HG03139 (cell line): ENCODE data around the gene PROM1.

Experiments
- ATAC-seq: cut with Tn5 transposase; IDR thresholded peaks from one replicate; pipeline ENCODE4 v1.9.1; 2021; ENCODE audit not compliant: unreplicated experiment

PROM1 gene

DNA sequence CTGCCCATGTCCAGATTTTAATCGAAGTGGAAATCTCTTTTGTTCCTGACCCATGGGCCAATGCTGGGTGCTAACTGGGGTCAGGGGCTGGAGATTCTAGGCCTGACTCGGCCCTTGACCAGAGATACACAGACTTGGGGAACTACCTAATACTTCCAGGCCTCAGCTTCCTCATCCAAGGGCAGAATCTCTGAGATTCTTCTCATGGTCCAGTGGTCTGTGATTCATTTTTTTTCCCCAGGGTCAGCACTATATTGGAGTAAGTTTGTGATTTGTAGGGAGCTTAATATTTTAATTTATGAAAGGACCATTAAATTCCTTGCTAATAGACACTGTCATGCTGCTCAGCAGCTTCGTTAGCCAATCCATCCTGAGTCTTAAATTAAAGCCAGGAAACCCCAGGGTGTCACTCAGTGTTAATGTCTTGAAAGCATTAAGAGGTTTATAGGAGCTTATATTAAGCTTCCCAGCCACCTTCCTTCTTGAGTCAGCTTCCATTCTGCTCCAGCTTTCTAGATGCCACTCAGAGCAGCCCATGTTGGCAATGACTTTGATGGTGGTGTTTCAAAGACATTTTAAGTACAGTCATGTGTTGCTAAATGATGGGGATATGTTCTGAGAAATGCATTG lies 27.0 kb upstream of the PROM1 start:
- no peak for ATAC-seq

DNA sequence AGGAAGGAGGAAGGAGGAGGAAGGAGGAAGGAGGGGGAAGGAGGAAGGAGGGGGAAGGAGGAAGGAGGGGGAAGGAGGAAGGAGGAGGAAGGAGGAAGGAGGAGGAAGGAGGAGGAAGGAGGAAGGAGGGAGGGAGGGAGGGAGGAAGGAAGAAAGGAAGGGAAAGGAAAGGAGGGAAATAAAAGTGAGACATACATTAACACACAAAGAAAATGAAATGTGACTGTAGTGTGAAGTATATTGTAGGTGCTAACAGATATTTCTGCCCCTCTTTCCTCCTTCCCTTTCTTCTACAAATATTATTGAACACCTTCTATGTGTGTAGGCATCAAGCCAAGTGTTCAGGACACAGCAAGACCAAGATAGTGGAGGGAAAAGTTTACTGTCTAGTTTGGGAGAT lies 26.4 kb upstream of the PROM1 start:
- ATAC-seq: no peak

DNA sequence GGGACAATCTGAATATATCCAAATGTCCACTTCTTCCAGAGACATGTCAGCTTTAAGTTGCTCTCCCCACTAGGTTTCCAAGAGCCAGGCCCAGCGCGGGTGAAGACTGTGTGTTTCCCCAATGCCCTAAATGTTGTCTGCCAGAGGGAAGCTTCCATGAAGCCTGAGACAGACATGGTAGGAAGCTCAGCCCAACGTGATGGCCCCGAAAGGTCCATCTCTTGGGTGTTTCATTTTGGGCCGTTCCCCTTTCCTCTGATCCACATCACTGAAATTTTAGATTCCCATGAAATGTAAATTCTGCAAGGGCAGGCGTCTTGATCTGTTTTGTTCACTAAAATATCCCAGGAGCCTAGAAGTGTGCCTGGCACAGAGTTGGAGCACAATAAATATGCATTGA lies 25.4 kb upstream of the PROM1 start:
- ATAC-seq: no peak

DNA sequence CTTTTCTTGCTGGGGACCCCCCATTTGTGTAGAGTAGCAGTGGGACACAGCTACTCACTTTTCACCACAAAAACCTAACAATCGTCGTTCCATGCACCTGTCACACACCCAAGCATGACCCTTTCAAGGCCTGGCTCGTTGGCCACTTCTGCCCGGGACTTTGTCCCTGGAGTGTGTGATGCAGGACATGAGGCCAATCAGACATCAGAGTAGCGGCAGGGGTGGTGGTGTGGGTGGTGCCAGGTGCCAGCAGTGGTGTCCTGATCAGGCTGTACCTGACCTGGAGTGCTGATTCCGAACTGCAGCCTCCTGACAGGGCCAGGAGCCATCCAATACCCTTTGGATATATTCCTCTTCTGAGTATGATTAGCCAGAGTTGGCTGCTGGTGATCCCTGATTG lies 23.1 kb upstream of the PROM1 start:
- ATAC-seq: no peak

- no peak for ATAC-seq
These were observed 20.7 kb upstream of the PROM1 start for GRCh38 chr4:16104520-16104919.

DNA sequence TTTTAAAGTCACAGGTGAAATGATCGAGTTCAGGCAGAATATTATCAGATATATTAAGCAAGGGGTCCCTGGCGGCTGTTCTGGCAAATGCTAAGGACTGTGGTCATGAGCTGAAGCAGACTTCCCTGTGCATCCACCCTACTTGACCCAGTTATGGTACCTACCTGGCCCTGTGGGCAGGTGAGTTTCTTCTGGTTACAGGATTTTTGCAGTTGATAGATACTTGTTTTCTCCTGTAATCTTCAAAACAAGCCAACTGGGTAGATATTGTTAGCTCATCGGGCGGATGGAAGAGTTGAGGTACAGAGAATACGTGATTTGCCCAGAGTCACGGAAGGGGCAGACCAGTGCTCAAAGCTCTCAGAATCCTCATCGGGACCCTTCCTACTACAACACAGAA lies 18.5 kb upstream of the PROM1 start:
- ATAC-seq: no peak

DNA sequence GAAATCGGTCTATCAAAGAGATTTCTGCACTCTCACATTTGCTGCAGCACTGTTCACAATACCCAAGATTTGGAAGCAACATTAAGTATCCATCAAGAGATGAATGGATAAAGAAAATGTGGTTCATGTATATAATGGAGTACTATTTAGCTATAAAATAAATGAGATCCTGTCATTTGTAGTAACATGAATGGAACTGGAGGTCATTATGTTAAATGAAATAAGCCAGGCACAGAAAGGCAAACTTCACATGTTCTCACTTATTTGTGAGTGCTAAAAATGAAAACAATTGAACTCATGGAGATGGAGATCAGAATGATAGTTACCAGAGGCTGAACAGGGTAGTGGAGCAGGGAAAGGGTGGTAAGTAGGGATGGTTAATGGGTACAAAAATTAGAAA lies 17.0 kb upstream of the PROM1 start:
- ATAC-seq: no peak

DNA sequence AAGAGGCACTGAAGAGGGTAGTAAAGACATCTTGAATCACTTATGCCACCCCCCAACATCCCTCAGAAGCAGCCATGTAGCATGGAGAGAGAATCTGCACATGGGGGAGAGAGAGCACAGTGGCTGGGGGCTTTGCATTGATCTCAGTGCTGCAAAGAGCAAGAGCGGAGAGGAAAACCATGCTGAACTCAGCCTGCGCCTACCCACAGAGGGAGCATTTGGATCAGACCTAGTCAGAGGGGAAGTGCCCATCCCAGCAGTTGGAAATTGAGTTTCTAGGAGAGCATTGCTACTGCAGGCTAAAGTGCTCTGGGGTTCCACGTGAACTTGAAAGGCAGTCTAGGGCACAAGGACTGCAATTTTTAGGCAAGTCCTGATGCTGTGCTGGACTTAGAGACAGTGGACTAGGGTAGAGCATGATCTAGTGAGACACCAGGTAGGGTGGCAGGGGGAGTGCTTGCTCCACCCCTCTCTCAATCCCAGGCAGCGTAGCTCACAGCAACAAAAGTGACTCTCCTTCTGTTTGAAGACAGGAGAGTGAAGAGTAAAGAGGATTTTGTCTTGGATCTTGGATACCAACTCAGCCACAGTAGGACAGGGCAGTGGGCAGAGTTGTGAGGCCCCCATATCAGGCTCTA lies 9.0 kb upstream of the PROM1 start:
- ATAC-seq: no peak

GRCh38 chr4:16090096-16090705 lies 6.4 kb upstream of the PROM1 start:
- ATAC-seq: no peak

DNA sequence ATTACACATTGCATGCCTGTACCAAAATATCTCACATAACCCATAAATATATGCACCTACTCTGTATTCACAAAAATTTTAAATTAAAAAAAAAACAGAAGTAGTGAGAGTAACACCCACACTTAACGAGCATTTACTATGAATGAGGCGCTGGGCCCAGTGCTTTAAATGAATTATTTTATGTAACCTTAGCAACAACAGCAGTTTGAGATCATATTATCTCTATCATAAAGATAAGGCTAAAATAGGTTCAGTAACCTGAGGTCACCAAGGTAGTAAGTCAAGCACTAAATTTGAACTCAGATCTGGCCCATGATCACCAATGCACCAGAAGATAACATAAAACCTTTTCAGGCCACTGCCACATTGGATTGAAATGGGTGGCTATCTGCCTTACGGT lies 5.3 kb upstream of the PROM1 start:
- ATAC-seq: no peak

GRCh38 chr4:16088601-16089000 lies 4.8 kb upstream of the PROM1 start:
- ATAC-seq: no peak

DNA sequence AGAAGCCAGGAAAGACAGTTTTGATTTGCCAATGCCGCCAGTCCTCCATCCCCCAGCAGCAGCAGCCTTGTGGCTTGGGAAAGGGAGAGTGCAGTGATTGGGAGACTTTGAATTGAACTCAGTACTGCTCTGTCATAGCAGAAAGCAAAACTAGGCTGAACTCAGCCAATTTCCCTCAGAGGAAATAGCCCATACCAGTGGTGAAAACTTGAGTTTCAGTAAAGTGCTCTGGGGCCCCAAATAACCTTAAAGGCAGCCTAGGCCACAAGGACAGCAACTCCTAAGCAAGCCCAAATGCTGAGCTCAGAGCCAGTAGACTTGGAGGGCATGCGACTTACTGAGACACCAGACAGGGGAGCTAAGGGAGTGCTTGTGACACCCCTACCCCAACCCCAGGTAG lies 2.0 kb upstream of the PROM1 start:
- no peak for ATAC-seq

DNA sequence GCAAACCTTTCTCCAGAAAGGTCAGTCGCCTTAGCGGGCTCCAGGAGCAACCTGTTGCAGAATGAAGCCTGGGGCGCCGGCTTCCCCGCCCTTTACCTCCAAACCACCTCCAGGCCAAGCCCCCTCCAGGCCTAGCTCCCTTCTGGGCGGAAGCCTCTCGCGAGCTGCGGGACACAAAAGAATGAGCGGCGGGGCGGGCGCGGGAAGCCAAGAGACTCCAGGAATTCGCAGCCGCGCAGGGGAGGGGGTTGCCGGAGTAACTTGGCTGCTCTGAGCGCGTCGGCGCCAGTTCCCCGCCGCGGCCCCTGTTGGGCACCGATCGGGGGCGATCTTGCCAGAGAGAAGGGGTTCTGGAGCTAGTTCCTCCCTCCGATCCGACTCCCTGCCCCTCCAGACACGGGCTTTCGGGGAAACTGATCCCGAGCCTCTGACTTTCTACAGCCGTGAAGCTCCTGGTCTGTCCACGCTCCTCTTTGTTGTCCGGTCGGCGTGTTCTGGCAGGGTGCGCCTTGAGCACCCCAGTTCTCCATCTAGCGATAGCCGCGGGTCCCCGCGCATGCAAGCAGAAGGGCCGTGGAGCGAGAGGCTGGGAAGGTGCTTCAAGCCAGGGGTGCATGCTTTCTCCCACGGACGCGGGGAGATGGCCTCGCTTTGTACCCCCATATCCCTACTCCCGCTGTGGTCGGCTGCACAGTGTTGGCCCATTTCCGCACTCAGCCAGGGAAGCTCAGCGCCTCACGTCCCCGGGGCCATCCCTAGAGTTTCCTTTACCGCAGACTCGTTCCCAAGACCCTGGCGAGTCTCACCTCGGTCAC lies 1.2 kb downstream of the PROM1 start:
- no peak for ATAC-seq

GRCh38 chr4:16082041-16082425 lies 1.8 kb downstream of the PROM1 start:
- no peak for ATAC-seq

GRCh38 chr4:16079046-16079445 lies 4.8 kb downstream of the PROM1 start:
- no peak for ATAC-seq

DNA sequence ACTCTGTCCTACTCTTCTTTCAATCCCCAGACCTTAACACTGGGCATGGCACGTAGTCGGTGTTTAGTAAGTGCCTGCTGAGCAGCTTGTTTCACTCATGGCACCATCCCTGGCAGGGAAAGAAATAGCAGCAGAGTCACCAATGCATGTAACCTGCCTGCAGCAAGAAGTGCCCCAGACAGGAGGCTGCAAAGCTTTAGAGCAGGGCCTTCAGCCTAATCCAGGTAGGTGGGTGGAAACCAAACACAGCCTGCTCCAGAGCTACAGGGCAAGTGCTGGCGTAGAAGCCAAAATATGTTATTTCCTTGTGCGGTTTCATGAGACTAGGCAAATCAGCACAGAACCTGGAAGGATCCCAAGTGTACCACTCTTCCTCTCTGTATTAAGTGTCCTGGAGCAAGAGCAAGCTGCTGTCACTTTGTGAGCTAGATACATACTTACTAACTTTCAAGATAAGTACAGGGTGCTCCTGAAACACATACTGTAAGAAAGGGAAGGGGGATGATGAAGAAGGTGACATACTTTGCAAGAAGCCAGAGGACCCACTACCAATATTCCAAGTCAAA lies 5.5 kb downstream of the PROM1 start:
- no peak for ATAC-seq

- no peak for ATAC-seq
These were observed 6.0 kb downstream of the PROM1 start for GRCh38 chr4:16077786-16078185.

GRCh38 chr4:16075975-16076757 lies 7.7 kb downstream of the PROM1 start:
- ATAC-seq: no peak

GRCh38 chr4:16075061-16075460 lies 8.8 kb downstream of the PROM1 start:
- ATAC-seq: no peak

DNA sequence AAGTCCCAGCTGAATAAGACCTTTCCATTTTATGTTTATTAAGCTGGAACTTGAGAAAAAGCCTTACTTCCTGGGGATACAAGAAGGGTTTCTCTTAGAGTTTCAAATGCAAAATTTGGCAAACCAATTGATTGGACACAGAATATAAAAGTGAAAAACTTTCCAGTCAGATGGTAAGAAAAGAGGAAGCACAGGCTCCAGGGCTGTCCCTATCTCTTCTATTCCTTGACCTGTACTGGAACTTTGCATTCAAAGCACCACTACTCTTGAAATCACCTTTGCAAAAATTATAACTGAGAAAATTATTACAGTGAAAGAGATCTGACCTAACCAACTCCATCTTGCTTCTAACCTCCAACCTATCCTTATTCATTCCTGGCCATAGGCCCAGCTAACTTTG lies 11.7 kb downstream of the PROM1 start:
- no peak for ATAC-seq

- ATAC-seq: no peak
These were observed 13.6 kb downstream of the PROM1 start for GRCh38 chr4:16070203-16070602.
